ENCODE measurements around the gene RAB3GAP2. TPM values are rescaled to one million over a fixed set of nuclear protein-coding genes. Genes with fewer than 3 reads are reported as not detected.
A peak's percentile ranks its signal among the peaks of the same experiment; 100 is the strongest.

RAB3GAP2 gene
- total and polyA plus RNA-seq, 2 of the 13 experiments (the other 11 are each of a cell fraction or from before 2014, with no cell fraction given): 22.6 to 25.0 TPM

- TF ChIP-seq ARNT2 (CRISPR knock-in tag; IDR thresholded peaks at IDR 0.05; ENCODE audit: low read depth) (peak; percentile 76; the same call in 1 of the 2 replicates), NFE2 (CRISPR knock-in tag; IDR thresholded peaks at IDR 0.05) (no peak), POGK (CRISPR knock-in tag; conservative IDR thresholded peaks at IDR 0.05) (peak; percentile 85), RFX5 (IDR thresholded peaks at IDR 0.05; ENCODE audit: low read depth, low read length) (no peak), NCOA5 (CRISPR knock-in tag; IDR thresholded peaks at IDR 0.05) (no peak), RBM22 (optimal IDR thresholded peaks at IDR 0.05; ENCODE audit: low read length) (no peak), RXRA (CRISPR knock-in tag; IDR thresholded peaks at IDR 0.05) (0 out of 2 replicates have a peak, but pooled peaks have one; percentile 35), MTERF4 (CRISPR knock-in tag; IDR thresholded peaks at IDR 0.05) (no peak), ELF3 (CRISPR knock-in tag; IDR thresholded peaks at IDR 0.05) (peak; percentile 52; the same call in 1 of the 2 replicates), ZNF749 (CRISPR knock-in tag; IDR thresholded peaks at IDR 0.05; ENCODE audit: borderline replicate concordance) (peak; percentile 68; the same call in 1 of the 2 replicates), ELF4 (CRISPR knock-in tag; IDR thresholded peaks at IDR 0.05; ENCODE audit: borderline replicate concordance) (no peak), CTCF (CRISPR knock-in tag; IDR thresholded peaks at IDR 0.05) (peak; percentile 8; the same call in 1 of the 2 replicates), ZNF552 (CRISPR knock-in tag; IDR thresholded peaks at IDR 0.05; ENCODE audit: borderline replicate concordance) (peak; percentile 74; the same call in 1 of the 2 replicates), MYC (CRISPR knock-in tag; IDR thresholded peaks at IDR 0.05; ENCODE audit: borderline replicate concordance) (peak; percentile 75; the same call in 1 of the 2 replicates), ZSCAN12 (CRISPR knock-in tag; IDR thresholded peaks at IDR 0.05) (0 out of 2 replicates have a peak, but pooled peaks have one; percentile 75), EP300 (IDR thresholded peaks at IDR 0.05; ENCODE audit: low read depth in 2 of 2, low read length in 2 of 2) (no peak), EP300 (CRISPR knock-in tag; IDR thresholded peaks at IDR 0.05; ENCODE audit: borderline replicate concordance) (no peak), KMT2A (CRISPR knock-in tag; IDR thresholded peaks at IDR 0.05) (peak; percentile 34; the same call in 1 of the 2 replicates), ZNF556 (CRISPR knock-in tag; IDR thresholded peaks at IDR 0.05; ENCODE audit: borderline replicate concordance) (0 out of 2 replicates have a peak, but pooled peaks have one; percentile 53), FIP1L1 (IDR thresholded peaks at IDR 0.05; ENCODE audit: borderline replicate concordance, insufficient read depth, low read depth, low read length) (no peak)
These were observed at the start of gene RAB3GAP2 (continued) for GRCh38 chr1:220272047-220272840.
